ENCODE measurements around the gene ARID1A. TPM values are rescaled to one million over a fixed set of nuclear protein-coding genes. Genes with fewer than 3 reads are reported as not detected.

ARID1A gene
- total and polyA plus RNA-seq, 2 of the 8 experiments (the other 6 are each of a cell fraction or from before 2014, with no cell fraction given): 52.1 to 103 TPM

DNA sequence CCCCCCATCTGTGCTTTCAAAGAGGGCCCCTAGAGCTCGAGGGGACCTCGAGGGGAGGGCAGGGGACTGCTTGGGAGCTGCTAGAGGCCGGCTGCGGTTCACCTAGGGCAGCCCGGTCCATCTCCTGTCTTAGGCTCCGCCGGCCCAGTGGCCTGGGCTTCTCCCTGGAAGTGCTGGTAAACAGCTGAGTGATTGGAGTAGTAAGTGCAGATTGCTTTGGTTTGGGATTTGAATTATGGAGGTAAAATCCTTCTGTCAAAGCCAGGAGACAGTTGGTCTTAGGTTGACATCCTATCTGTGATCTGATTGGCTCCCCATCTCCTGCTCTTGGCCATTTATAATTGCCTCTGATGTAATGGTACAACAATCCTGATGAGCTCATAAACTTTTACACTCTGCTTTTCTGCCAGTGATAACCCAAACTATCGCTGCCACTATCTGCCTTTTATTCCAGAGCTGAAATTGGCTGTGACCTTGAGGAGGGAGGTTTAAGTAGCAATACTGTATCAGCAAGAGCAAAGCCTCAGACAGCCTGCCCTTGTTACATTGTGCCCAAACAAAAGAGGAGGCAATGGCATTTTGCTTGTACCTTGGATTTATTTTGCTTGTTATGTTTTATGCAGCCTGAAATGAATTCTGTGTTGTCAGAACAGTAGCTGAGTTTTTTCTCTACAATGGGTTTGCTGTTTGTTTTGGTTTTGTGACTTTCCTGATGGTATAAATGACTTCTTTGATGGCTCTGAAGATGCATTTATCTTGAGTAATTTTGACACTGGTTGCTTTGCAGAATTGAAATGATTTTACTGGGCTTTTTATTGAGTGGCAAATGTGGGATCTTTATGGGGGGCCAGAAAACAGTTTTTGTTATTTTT, 2.4 kb downstream of the ARID1A start (continued):
- TF ChIP-seq HDAC2 (IDR thresholded peaks at IDR 0.05; ENCODE audit: borderline replicate concordance in 1 of 2, low read depth in 2 of 2, low read length in 2 of 2): 0 out of 4 replicates have a peak, but pooled peaks of 1 of the 2 experiments have one; percentile 31
- TF ChIP-seq POLR2A (IDR thresholded peaks at IDR 0.05; ENCODE audit: control extremely low read depth in 1 of 2, low read depth in 2 of 2, low read length in 2 of 2): 0 out of 3 replicates have a peak, but pooled peaks of 1 of the 2 experiments have one; percentile 57

All from H1 (cell line).